AML-193 (cell line): ENCODE data around the gene CELF4.

Experiments used
- DNase-seq, 2 experiments: peaks; one replicate each; lab custom pipeline; 2025; lab: John Stamatoyannopoulos, UW

Gene CELF4

GRCh38 chr18:37572736-37573135 is 7.1 kb upstream of the CELF4 start:
- no peak for DNase-seq

- no peak for DNase-seq
Measured at GRCh38 chr18:37571266-37571665, 5.7 kb upstream of the CELF4 start.

GRCh38 chr18:37570336-37570930 is 4.8 kb upstream of the CELF4 start:
- DNase-seq, result no peak

DNA sequence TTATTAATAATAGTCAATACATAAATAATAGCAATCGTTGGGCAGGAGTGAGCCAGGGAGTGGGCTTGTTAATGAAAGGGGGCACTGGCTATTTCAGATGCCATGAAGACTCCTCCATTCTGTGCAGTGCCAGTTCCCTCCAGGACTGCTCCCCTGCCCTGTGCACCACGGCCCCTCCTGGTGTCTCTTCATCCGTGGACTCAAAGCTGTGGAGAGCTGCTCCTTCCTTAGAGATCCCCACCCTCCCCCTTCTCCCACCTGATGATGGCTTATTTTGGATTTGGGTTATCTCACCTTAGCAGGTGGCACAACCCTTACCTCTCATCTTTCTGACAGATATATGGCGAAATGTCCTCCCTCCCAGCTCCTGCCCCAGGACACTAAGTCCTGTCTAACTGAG is 3.1 kb upstream of the CELF4 start:
- no peak for DNase-seq

- no peak for DNase-seq
Measured at GRCh38 chr18:37567994-37568359, 2.4 kb upstream of the CELF4 start.

- DNase-seq, result no peak
Measured at GRCh38 chr18:37567061-37567993, 1.7 kb upstream of the CELF4 start.

DNA sequence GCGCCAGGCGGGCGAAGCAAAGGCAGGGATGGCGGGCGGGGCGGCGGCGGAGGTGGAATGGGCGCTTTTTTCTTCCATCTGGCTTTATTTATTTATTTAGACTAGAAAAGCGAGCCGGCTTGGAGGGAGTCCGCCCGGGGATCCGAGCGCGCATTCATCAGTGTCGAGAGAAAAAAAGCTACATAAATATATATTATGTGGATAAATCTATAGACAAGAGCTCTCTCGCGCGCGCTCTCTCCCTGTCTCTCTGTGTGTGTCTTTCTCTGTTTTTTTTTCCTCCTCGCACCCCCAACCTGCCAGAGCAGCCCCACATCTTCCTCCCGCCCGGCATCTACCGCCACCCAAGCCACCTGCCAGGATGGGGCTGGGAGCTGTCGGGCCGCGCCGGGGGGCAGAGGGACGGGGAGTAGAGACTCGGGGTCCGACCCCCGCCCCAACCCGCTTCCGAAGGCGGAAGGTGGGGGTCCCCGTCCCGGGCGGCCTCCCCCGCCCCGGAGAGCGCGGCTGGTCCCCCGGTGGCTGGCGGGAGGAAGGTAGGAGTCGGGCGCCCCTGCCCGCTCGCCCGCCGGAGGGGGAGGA is 972 bp upstream of the CELF4 start:
- no peak for DNase-seq

DNA sequence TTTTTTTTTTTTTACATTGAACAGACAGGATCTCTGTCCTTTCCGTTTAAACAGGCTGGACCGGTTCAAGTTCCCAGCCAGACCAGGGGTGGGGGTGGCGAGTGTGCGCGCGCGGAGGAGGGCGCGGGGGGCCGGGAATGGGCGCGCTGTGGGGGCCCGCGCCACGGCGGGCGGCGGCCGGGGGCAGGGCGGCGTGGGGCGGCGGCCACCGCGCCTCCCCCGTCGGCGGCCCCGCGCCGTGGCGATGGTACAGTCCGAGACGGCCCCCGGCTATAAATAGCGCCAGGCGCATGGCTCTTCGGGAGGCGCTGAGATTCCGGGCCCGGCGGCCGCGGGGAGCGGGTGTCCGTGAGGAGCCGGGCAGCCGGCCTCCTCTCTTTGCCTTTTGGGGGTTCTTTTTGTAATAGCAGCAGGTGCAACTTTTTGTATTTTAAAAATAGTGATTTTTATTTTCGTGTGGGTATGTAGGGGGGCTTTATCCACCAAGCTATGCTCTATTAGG is 430 bp upstream of the CELF4 start:
- DNase-seq, result no peak

DNA sequence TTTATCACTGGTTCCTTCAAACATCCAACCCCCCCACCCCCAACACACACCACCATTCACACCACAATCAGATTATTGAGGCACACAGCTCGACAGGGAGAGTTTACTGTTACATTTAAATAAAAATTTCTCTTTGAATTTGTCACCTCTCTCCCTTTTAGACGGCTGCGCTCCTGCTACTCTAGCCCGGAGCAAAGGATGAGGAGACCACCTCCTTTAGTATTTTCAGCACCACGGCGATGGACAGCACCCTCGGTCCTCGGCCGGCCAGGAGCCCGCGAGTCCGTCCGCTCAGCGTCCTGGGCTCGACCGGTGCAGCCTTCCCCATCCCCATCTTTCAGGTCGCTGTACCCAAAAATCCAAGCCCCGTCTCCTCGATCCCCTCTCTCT is 892 bp downstream of the CELF4 start:
- no peak for DNase-seq

- no peak for DNase-seq
Measured at GRCh38 chr18:37563931-37564392, 1.6 kb downstream of the CELF4 start.

GRCh38 chr18:37561986-37562385 is 3.6 kb downstream of the CELF4 start:
- no peak for DNase-seq

DNA sequence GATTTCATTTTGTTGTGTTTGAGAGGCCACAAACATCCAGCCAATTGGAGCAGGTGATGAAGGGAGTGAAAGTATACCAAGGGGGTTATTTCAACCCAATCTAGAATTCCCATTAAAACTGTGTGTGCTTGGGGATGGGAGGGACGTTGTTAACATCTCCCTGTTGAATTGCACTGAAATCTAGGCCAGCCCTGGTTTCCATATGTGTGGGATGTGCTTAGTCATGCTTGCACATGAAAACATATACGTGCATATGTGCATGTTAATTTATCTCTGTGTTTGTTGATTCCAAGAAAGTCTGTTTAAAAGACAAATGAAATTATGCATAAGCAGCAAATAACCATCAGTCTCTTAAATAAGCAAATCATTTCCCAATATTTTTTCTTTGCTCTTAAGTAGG is 5.6 kb downstream of the CELF4 start:
- DNase-seq, result no peak

- DNase-seq, result no peak
Measured at GRCh38 chr18:37559194-37559593, 6.4 kb downstream of the CELF4 start.

- no peak for DNase-seq
Measured at GRCh38 chr18:37554399-37554787, 11.2 kb downstream of the CELF4 start.

DNA sequence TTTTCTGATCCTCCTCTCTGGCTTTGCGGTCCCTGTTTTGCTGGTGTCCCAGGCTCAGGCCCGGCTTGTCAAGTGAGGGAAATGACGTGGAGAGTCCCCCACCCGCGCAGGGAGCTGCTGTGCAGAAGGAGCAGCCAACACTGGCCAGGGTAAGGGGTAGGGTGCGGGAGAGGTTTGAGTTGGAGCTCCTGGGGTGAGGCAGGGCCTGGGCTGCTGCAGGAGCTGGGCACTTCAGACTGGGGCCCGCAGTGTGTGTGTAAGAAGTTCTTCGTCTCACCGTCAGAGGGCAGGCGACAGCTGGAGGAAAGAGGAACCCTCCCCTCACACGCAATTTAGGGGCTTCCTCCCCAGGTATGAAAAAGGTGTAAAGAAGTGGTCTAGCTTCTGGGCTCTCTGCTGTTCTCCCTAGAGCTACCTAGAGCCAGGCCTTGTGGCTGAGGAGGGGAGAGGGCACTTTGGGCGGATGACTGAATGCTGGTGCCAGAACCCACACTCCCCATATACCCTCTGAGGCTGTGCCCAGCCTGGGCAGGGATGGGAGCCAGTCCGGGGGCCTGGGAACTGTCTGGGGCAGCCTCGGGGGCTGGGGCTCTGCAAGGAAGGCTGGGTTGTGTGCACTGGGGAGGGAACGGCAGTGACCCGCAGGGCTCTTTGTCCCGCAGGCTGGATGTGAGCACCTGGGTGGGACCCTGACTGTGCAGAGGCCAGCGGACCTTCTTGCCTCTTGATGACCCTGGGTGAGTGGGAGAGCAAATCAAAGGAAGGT is 11.8 kb downstream of the CELF4 start:
- no peak for DNase-seq

GRCh38 chr18:37552286-37552685 is 13.3 kb downstream of the CELF4 start:
- DNase-seq, result no peak

- no peak for DNase-seq
Measured at GRCh38 chr18:37551846-37552245, 13.8 kb downstream of the CELF4 start.

GRCh38 chr18:37551249-37551648 is 14.3 kb downstream of the CELF4 start:
- DNase-seq, result no peak

GRCh38 chr18:37550118-37550875 is 15.3 kb downstream of the CELF4 start:
- no peak for DNase-seq

DNA sequence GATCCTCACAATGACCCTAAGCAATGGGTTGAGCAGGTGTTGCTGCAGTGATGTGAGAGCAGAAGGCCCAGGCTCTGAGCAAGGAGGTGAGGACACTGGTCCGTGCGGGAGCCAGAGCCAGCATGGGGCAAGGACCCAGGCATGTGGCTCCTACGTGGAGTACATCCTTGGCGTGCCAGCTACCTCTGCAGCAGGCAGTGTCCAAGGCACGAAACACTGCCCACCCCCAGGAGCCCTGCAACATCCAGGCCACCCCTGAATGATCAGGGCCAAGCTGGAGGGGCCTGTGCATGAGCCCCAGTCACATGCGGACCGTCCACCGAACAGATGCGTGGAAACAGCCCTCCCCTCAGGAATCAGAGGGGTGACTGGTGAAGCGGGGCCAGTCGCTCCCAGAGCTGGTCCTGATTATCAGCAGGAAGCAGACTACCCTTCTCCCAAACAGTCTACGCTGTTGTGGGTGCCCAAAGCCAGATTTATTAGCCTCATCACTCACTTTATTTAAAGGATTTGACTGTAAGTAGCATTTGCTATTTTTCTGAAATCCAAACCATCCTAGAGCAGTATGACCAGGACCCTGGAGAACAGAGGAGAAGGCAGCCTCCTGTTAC is 16.8 kb downstream of the CELF4 start:
- no peak for DNase-seq

DNA sequence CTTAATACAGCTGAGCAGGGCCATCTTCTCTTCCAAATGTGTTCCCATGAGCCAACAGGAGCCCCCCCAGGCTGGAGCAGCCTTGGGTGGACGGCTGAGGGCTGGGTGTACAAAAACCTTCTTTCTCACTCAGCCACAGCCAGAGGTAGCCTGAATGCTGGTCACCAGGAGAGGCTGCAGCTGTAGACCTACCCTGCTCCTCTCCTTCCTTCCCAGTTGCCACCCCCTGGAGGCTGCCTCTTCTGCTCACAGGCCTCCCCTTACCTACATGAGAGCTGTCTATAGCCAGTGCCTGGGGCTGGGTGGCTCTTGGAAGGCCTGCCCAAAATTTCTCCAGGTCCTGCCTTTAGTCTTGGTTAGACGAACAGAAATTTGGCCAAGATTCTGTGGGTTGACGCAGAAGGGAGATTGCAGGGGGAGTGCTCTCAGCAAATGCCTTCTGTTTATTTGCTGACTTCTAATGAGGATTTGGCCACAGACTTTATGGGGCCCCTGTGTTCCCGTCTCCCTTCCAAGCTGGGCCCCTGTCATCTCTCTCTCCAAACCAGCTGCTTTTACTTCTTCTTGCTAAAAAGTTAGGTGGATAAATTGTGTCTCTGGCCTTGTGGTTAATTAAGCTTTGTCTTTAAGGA is 18.3 kb downstream of the CELF4 start:
- no peak for DNase-seq
